ENCODE data around the gene ZNF710. TPM values are rescaled to one million over a fixed set of nuclear protein-coding genes. Genes with fewer than 3 reads are reported as not detected.

Gene ZNF710
- total and polyA plus RNA-seq, 12 donors, result 4.1 to 59.0 (median 15.5) TPM

- intact Hi-C loops (cut with DNase I), result no loop called here
- no peak overlapping the region for H3K4me3 ChIP-seq
- H3K36me3 ChIP-seq (replicated peaks in 1 of 2), result no peaks in the 10 kb centered on the region
- no peaks in the 10 kb centered on the region for H3K27me3 ChIP-seq
- WGBS, 4 donors, result 79 to 86% (median 85%) methylated on average over 5 of the region's 5 CpGs
- H3K9me3 ChIP-seq (replicated peaks in 1 of 3), result no peaks in the 10 kb centered on the region
- H3K27ac ChIP-seq, result no peak overlapping the region
- DNase-seq, result no peak
- no peaks in the 10 kb centered on the region for H3K4me1 ChIP-seq (replicated peaks in 1 of 2)
- TF ChIP-seq POLR2A (IDR thresholded peaks at IDR 0.05) (no peak), CTCF (IDR thresholded peaks at IDR 0.05) (no peak)
These were observed 50.8 kb downstream of the ZNF710 start for GRCh38 chr15:90051874-90052273.

GRCh38 chr15:90053685-90054466, 52.8 kb downstream of the ZNF710 start:
- Histone ChIP-seq H3K27me3 (no peaks in the 10 kb centered on the region), H3K9me3 (replicated peaks in 1 of 3) (no peaks in the 10 kb centered on the region), H3K4me3 (no peak overlapping the region), H3K36me3 (replicated peaks in 1 of 2) (no peaks in the 10 kb centered on the region), H3K4me1 (replicated peaks in 1 of 2) (peaks cover 0 to 1% of the 10 kb centered on the region in 2 donors), H3K27ac (no peak overlapping the region)
- WGBS, 4 donors, result 80 to 85% (median 84%) methylated on average over 12 to 14 of the region's 14 CpGs
- TF ChIP-seq CTCF (IDR thresholded peaks at IDR 0.05) (no peak), POLR2A (IDR thresholded peaks at IDR 0.05) (no peak)
- no peak for DNase-seq
- intact Hi-C loops (cut with DNase I), result no loop called here

- TF ChIP-seq POLR2A (IDR thresholded peaks at IDR 0.05) (no peak), CTCF (IDR thresholded peaks at IDR 0.05) (no peak)
- no peak for DNase-seq
- Histone ChIP-seq H3K9me3 (replicated peaks in 1 of 3) (no peaks in the 10 kb centered on the region), H3K4me1 (replicated peaks in 1 of 2) (peaks cover 0 to 6% of the 10 kb centered on the region in 2 donors), H3K27ac (no peak overlapping the region), H3K36me3 (replicated peaks in 1 of 2) (no peaks in the 10 kb centered on the region), H3K4me3 (no peak overlapping the region), H3K27me3 (no peaks in the 10 kb centered on the region)
- intact Hi-C loops (cut with DNase I), result no loop called here
- WGBS, 4 donors, result 38 to 53% (median 46%) methylated on average over 7 of the region's 7 CpGs
These were observed 53.5 kb downstream of the ZNF710 start for GRCh38 chr15:90054618-90055097.

- intact Hi-C loops (cut with DNase I), result no loop called here
- Histone ChIP-seq H3K27me3 (no peaks in the 10 kb centered on the region), H3K4me3 (no peak overlapping the region), H3K27ac (no peak overlapping the region), H3K36me3 (replicated peaks in 1 of 2) (no peaks in the 10 kb centered on the region), H3K9me3 (replicated peaks in 1 of 3) (no peaks in the 10 kb centered on the region), H3K4me1 (replicated peaks in 1 of 2) (peaks cover 0 to 6% of the 10 kb centered on the region in 2 donors)
- no peak for TF ChIP-seq POLR2A (IDR thresholded peaks at IDR 0.05)
- no peak for DNase-seq
- 80 to 88% (median 82%) methylated on average over 6 to 7 of the region's 7 CpGs for WGBS, 4 donors
These were observed 54.1 kb downstream of the ZNF710 start for GRCh38 chr15:90055182-90055581.

GRCh38 chr15:90056529-90056928, 55.4 kb downstream of the ZNF710 start:
- H3K4me3 ChIP-seq, result no peak overlapping the region
- DNase-seq, result no peak
- H3K9me3 ChIP-seq (replicated peaks in 1 of 3), result no peaks in the 10 kb centered on the region
- intact Hi-C loops (cut with DNase I), result no loop called here
- H3K27ac ChIP-seq, result no peak overlapping the region
- no peaks in the 10 kb centered on the region for H3K27me3 ChIP-seq
- H3K36me3 ChIP-seq (replicated peaks in 1 of 2), result no peaks in the 10 kb centered on the region
- H3K4me1 ChIP-seq (replicated peaks in 1 of 2), result peaks cover 1 to 17% of the 10 kb centered on the region in 2 donors
- WGBS, 4 donors, result 88 to 95% (median 91%) methylated on average over 6 to 7 of the region's 7 CpGs
- TF ChIP-seq CTCF (IDR thresholded peaks at IDR 0.05), result no peak

Data from adrenal gland (tissue), 12 donors.